GM21447 (cell line): ENCODE results near the gene DNAI1.
"Not testable (repeated sequence)": the region's sequence is repeated elsewhere in the genome, so short reads cannot be mapped to it uniquely, and the experiment has no call there.

Experiments used
- ATAC-seq: cut with Tn5 transposase; IDR thresholded peaks from one replicate; pipeline ENCODE4 v1.9.1; 2021; ENCODE audit not compliant: unreplicated experiment

Gene DNAI1

DNA sequence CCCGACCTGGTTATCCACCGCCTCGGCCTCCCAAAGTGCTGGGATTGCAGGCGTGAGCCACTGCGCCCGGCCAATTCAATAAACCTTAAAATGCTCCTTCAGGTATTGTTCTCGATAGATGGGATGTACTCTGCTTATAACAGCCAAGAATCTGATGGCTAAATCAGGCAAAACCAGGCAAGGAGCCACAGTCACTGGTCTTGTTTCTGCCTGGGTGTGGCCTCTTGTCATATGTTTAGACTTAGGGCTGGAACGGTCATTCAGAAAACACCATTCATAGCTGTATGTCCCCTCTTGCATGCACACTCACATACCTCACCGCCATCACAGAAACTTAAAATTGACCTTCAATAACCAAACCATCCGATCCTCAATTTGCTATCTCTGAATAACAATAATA is 8.0 kb upstream of the DNAI1 start:
- no peak for ATAC-seq

DNA sequence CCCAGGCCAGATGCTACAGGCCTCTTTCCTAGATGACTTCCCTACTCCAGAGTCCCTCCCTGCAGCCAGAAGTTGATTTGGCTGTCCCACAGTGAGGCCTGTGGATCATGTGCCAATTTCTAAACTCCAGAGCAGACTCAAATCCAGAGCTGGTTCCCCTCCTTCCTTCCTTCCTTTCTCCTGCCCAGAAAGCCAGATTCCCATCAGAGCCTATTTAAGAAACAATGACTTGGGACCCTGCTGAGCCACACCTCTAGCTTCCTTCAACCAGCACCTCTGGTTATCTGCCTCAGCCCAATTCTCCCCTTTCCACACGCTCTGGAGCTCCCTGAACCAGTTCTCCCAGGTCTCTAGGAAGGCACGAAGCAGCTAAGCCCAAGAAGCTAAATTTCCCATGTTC is 7.5 kb upstream of the DNAI1 start:
- no peak for ATAC-seq

DNA sequence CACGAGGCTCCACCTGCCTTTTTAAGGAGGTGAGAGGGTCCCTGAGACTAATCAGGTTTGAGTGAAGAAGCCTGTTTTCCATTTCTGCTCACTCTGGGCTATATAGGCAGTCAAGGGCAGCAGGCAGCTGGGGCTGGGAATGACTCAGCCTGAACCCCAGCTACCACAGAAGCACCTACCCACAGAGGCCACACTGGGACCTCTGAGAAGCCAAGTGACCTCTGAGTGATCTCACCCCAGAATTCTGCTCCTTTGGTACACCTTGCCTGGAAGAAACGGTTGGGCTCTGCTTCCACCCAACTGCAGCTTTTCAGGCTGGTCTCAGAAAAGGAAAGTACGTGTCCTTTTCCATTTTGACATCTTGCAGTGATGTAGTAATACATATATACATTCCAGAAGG is 7.1 kb upstream of the DNAI1 start:
- ATAC-seq = no peak

DNA sequence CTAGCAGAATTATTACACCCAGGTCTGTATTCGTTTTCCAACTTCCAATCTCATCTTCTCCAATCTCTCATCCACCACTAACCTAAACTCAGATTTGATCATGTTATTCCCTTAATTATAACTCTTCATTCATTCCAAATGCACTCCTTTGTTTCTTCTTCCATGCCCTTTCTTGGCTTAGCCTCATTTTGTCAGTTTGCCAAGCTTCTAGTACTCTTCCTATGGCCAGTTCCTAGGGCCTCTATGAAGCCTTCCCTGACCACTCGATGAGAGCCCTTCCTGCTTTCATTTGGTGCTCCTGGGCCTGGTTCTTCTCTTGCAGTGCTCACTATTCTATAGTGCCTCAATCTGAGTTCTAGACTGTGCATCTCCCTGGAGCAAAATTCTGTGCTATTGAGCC is 6.0 kb upstream of the DNAI1 start:
- no peak for ATAC-seq

DNA sequence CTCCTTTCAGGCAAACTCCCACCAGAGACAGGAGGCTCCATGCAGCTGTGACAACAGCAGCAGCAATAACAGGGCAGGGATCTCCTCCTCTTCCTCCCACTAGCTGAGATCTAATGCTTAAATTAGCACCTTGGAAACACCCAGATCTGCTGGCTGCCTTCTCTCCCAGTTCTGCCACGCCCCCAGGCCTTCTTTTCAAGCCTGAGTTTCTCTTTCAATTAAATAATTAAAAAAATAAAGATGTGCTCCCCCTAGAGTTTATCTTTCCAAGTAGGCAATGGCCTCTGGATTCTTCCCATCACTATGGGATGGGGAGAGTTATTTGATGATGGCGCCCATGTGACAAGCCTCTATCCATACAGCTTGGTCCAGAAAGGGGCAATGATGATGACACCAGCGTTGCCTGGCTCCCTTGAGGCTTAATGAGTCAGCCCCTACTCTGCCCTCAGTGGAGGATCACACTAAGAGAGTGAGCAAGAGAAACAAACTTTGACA is 4.0 kb upstream of the DNAI1 start:
- no peak for ATAC-seq

DNA sequence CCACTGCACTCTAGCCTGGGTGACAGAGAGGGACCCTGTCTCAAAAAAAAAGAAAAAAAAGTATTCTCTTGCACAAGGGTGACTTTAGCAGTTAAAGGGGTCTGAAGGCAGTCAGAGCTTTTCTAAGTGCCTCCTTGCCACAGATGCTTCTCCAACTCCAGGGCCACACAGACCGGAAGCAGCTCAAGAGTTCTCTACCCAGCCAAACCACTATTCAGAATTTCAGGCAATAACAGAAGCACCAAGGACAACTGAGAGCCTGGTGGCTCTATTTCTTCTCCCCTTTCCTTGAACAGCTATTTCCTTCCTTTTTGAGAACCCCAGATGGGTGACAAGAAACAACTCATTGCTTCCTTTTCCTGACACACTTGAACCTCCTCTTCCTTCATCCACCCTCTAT is 2.5 kb upstream of the DNAI1 start:
- no peak for ATAC-seq

DNA sequence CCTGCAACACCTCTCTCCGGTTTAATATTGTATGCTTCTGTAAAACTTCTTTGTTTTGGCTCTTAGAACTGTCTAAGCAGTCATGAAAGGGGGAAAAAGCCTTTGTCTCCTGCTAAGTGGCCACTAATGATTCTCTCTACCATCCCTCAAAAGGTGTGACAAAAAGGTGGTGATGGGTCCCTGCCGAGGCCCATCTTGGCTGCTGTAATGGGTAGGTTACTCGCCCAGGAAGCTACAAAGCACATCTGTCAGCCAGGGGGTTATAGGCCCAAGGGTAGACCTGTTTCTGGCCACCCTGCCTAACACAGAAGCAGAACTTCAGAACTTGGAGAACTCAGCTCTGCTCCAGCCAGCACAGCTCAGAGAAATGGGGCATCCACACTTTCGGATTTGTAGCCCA is 1.9 kb upstream of the DNAI1 start:
- no peak for ATAC-seq

DNA sequence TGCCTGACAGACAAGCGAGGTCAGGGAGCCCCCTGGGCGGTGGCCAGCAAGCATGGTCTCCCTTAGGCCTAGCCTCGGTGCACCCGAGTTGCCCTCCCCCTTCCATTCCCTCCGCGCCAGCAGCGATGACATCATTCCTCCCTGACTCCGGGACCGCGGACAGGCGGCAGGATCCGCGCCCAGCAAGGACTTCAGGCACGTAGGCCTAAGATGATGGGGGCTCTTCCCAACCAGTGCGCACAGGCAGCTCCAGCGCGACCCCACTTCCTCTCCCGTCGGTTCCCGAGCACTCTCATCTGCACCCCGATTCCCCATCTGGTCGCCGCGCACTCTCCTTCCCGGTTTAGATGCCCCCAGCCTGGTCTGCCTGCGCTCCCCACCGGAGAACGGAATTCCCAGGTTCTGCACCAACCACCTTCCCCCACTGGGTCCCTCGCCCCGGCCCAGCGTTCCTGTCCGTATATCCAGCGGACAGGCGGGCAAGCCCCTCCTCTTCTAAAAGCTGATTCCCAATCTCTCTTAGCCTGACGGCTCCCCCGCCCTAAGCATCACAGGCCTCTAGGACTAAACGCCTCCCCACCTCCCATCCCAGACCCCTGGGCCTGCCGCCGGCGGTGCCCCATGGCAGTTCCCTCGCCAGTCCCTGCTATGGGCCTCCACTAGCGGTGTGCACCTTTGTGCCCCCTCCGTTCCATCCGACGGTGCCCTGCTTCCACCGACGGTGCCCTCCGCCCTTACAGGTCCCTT is 1.2 kb upstream of the DNAI1 start:
- no peak for ATAC-seq

DNA sequence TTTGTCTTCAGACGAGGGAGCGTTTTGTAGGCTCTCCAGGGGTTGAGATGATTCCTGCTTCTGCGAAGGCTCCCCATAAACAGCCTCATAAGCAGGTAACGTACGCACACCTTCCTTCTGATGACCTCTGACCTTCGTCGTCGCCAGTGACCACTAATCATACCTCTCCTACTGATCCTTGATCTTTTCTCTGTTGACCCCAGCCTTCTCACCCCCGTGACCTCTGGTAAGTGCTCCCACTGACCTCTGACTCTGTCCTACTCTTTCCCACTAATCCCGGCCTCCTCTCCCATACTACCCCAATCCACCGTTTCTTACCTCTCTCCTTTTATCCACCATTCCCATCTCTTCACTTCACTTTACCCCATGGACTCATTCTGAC is 345 bp downstream of the DNAI1 start:
- no peak for ATAC-seq

DNA sequence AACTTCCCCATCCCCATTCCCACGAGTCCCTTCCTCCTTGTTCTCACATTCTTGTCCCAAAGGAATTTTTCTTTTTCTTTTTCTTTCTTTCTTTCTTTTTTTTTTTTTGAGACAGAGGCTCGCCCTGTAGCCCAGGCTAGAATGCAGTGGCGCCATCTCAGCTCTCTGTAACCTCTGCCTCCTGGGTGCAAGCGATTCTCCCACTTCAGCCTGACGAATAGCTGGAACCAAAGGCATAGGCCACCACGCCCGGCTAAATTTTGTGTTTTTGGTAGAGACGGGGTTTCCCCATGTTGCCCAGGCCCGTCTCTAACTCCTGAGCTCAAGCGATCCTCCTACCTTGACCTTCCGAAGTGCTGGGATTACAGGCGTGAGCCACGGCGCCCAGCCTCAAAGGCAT is 751 bp downstream of the DNAI1 start:
- no peak for ATAC-seq

DNA sequence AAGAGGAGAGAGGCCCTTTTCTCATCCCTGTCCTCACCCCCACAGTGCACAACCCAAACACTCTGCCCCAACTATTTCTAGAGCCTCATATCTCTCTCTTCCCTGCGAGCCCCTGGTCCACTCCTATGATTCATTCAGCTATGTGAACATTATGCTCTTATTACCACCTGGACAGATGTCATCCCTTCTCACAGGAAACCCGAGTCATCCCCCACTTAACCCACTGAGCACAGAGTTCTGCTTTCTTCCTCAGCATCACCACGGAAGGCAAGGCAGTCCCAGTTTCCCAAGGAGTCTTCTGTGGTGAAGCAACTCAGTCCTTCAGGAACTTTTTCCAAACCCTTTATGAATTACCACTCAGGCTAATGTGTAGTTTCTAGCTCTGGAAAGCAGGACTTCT is 1.3 kb downstream of the DNAI1 start:
- no peak for ATAC-seq

DNA sequence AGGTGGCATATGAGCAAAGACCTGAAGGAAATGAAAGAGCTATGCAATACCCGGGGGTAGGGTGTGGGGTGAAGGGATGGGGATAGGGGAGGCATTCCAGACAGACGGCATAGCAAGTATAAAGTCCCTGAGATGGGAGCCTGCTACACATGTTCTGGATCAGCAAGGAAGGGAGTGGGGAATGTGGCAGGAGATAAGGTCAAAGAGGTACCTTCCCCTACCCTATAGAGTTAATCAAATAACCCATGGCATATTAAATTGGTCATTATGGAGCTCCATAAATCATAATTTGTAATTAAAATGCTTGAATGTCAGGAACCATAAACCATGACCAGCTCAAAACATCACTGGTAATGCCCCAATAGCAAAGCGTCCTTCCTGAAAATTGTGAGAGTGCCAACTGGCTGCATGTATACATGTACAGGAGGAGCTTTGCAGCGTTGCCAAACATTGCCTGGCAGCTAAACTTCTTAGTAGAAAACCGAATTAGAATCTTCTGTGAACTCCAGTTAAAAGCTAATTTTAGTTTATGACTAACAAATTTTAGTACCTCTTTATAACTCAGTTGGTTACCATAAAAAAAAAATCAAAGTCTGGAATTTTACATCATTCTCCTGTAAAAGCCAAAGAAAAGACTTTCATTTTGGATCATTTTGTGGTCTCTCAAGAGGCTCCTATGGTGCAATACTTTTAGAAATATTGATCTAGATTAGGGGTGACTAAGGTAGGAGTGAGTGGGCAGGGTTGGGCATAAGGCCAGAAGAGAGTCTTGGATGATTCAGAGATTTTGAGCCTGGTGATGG is 4.7 kb downstream of the DNAI1 start:
- no peak for ATAC-seq

DNA sequence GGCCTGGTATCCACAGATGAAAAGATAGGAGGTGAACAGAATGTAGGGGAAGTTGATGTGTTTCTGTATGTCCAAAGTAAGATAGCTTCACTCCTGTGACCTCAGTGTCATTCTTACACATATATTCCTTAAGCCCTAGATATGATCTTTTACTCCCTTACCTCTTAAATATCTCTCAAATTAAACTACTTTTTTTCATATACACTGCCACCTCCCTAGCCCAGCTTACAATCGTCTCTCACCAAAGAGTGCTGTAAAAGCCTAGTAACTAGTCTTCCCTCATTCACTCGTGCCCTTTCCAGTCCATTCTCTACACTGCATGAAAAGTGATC is 5.3 kb downstream of the DNAI1 start:
- ATAC-seq = no peak

DNA sequence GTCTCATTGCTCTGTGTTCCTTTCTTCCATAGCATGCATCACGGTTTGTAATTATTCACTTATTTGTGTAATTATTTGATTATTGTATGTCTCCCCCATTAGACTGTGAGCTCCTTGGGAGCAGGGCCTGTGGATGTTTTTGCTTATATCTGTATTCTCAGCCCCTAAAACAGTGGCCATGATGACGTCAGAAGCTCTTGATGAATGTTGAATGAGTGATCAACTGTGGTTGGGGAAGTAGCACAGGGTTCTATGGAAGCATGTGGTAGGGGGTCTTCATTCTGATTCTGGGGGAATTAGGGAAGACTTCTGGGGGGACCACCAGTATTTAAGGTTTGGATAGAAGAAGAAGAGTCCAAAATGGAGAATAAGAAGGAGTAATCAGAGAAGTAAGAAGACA is 6.0 kb downstream of the DNAI1 start:
- no peak for ATAC-seq

DNA sequence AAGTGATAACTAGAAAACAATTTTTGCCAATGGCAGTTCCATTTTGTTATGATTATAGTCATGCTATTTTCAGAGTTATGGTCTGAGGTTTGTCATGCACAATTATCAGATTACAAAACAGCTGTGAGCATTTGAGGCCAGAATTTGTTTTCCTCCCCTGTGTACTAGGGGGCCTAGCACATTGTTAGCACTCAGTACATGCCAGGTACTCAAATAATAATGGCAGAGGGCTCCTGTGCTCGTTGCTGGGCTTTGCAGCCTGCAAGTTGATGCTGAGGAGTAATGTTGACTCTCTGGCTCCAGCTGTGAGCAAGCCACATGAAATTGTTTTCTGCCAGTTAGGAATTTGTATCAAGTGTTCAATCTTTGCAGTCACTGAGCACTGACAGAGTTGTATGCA is 6.9 kb downstream of the DNAI1 start:
- no peak for ATAC-seq

DNA sequence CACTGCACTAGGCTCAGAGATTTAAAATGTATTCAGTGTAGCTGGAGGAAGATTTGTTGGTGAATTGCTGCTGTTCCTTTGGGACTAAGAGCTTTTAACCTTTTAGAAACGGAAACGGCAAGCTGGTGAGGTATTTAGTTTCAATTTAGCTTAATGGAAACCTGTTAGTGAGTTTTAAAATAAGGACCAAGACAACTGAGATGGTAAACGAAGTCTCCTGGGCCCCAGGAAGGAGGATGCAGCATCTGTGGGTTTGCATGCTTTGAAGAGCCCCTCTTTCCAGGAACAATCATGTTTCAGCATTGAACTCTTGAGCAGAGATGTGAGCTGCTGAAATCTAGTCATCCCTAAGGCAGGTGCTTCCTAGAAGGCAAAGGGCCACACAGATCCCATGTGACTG is 16.5 kb downstream of the DNAI1 start:
- no peak for ATAC-seq

DNA sequence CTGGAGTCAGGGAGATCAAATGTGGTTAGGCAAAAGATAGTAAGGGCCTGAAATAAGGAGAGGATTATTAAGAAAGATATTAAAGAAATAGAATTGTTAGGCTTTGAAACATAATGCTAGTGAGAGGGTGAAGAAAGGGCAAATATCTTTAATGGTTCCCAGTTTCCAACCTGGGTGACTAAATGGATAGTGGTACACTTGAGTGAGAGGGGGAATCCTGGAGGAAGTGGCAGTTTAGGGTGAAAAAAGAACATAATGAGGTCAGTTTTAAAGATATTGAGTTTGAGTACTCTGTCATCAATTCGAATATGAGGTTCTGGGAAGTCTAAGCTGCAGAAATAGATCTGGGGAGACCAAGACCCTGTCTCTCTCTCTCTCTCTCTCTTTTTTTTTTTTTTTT is 18.9 kb downstream of the DNAI1 start:
- ATAC-seq = no peak

DNA sequence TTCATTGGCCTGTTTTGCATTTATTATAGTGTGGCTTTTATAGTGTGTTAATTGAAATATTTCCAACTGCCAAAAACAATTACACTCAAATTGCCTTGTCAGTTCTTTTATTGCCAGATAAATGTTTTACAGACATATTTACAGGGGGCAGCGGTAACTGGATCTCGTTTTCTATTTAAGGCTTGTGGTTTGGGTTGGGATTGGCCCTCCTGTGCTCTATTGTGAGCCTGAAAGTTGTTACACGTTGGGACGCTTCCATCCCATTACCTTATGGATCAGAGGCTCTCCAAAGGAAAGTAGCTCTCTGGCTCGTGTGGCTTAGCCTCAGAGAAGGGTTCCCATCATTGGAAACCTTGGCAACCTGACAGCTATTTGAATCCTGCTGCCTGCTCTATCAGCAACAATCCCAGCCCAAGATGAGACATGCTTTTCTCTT is 20.8 kb downstream of the DNAI1 start:
- ATAC-seq = no peak

DNA sequence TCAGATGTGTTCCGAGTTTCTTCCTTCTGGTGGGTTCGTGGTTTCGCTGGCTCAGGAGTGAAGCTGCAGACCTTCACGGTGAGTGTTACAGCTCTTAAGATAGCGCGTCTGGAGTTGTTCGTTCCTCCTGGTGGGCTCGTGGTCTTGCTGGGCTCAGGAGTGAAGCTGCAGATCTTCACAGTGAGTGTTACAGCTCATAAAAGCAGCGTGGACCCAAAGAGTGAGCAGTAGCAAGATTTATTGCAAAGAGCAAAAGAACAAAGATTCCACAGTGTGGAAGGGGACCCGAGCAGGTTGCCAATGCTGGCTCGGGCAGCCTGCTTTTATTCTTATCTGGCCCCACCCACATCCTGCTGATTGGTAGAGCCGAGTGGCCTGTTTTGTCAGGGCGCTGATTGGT is 23.0 kb downstream of the DNAI1 start:
- not testable (repeated sequence) for ATAC-seq

DNA sequence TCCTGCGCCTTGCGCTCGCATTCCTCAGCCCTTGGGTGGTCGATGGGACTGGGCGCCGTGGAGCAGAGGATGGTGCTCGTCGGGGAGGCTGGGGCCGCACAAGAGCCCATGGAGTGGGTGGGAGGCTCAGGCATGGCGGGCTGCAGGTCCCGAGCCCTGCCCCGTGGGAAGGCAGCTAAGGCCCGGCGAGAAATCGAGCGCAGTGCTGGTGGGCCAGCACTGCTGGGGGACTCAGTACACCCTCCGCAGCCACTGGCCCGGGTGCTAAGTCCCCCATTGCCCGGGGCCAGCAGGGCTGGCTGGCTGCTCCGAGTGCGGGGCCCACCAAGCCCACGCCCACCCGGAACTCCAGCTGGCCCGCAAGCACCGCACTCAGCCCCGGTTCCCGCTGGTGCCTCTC is 24.1 kb downstream of the DNAI1 start:
- not testable (repeated sequence) for ATAC-seq

DNA sequence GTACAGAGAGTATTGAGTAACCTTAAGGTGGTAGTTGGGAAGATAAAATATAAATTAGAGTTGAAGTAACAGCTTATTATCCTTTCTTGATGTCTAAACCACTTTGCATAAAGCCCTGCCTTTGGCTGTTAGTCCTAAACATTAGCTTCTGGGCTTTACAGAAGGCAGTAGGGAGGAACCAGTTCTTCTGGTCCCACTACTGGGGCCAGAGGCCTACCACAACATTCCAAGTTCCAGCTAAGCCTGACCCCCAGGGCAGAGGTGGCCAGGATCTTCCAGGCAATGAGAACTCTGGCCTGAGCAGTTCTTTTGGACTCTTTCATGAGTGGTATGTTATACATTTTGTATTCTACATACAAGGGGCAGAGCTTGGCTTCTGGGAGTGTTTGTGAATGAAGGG is 26.1 kb downstream of the DNAI1 start:
- no peak for ATAC-seq

DNA sequence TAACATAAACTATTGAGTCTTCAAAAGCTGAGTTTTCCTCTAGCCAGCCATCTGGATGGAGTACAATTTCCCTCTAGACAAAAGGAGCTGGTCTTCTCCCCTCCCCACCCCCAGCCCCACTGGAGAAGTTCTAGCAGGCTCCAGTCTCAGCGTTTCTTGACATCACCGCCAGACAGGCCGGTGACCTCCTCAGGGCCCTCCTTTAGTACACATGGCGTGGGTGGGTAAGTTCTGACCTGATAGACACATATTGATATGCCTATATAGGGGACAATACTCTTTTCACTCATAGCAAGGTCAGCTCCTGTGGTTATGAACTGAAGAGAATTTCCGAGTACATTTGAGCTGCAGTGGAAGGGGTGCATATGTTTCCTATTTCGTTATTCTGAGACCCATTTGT is 27.2 kb downstream of the DNAI1 start:
- ATAC-seq = no peak

DNA sequence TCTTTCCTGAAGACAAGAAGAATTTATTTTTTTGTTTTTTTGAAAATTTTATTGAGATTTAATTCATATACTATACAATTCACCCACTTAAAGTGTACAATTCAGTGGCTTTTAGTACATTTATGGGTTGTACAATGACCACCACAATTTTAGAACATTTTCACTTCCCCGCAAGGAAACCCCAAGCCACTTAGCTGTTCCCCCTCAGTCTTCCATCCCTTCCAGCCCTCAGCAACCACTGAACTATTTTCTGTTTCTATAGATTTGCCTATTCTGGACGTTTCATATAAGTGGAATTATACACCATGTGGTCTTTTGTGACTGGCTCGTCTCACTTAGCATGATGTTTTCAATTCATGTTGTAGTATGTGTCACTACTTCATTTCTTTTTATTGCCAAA is 28.0 kb downstream of the DNAI1 start:
- ATAC-seq = no peak
